GM23248 (cell line): ENCODE results near the gene DHX9.

Experiments
- EZH2 ChIP-seq: fragments of 200-600 bp; sonication (generic); IDR thresholded peaks from 2 replicates; pipeline ENCODE4 v1.6.1; 2018; ENCODE audit warnings: antibody characterized with exemption, mild to moderate bottlenecking; ENCODE audit not compliant: insufficient read depth, poor library complexity, severe bottlenecking
- EZH2phosphoT487 ChIP-seq: fragments of 200-600 bp; sonication (generic); IDR thresholded peaks from 2 replicates; pipeline ENCODE4 v1.6.1; 2018; ENCODE audit warnings: antibody characterized with exemption, moderate library complexity, mild to moderate bottlenecking, low read depth; ENCODE audit not compliant: insufficient read depth

- TF ChIP-seq EZH2phosphoT487, result no peak
- TF ChIP-seq EZH2, result no peak
Observed at GRCh38 chr1:182877842-182878241, 38.7 kb downstream of the DHX9 start.
